Omental fat pad (tissue), 4 donors: ENCODE results near the gene HMSD. TPM values are rescaled to one million over a fixed set of nuclear protein-coding genes. Genes with fewer than 3 reads are reported as not detected.

ENCODE experiments used
- ATAC-seq: fragments of 150-250 bp; one replicate; pipeline ENCODE4 v1.9.1; 2016; ENCODE audit warnings: mild to moderate bottlenecking, moderate library complexity; ENCODE audit not compliant: low FRiP score
- DNase-seq: peaks from one replicate; pipeline ENCODE4 v3.0.0-alpha.2; 2019; ENCODE audit warnings: low spot score
- CTCF ChIP-seq, 3 donors: fragments of 450-650 bp; IDR thresholded peaks; one replicate each; pipeline ENCODE4 v1.5.1; 2016 to 2017; ENCODE audit warnings: antibody characterized with exemption in 3 of 3, mild to moderate bottlenecking in 3 of 3, moderate library complexity in 2 of 3
- total RNA-seq, 4 donors: library from RNA; depleted of rRNA; stranded (reverse); fragments of >200 nt; gene quantifications; one replicate each; pipeline ENCODE4 v1.1.0, GENCODE V29; 2016

The HMSD gene
- total RNA-seq, 4 donors from 2014 or later, result 0.38 to 1.6 (median 0.72) TPM; not detected in 1

GRCh38 chr18:64009305-64009704 lies 60.2 kb downstream of the HMSD start:
- TF ChIP-seq CTCF (IDR thresholded peaks at IDR 0.05), result no peak
- ATAC-seq (no peak), DNase-seq (no peak)

Other genes with a start within 250 kb of the HMSD start
- gene SERPINB11, start 246.3 kb upstream of the HMSD start, total RNA-seq, result not detected
- gene SERPINB7, start 173.9 kb upstream of the HMSD start, total RNA-seq, result 1 to 10 TPM in 2 of 4 donors, under 1 TPM in 1, not detected in 1; 0.36 to 2.0 (median 1.1) TPM
- gene SERPINB2, start 61.6 kb upstream of the HMSD start, total RNA-seq, result 100 to 1,000 TPM in 2 of 4 donors, under 1 TPM in 1, not detected in 1; 0.50 to 210 (median 122) TPM
- 1 to 10 TPM in 1 of 4 donors, under 1 TPM in 2, not detected in 1; 0.31 to 1.7 (median 0.72) TPM for gene SERPINB10, start 41.3 kb upstream of the HMSD start, total RNA-seq
- 10 to 100 TPM in 3 of 4 donors, 1 to 10 TPM in 1; 9.0 to 32.7 (median 20.2) TPM for gene SERPINB8, start 20.8 kb downstream of the HMSD start, total RNA-seq
- gene LINC00305, start 199.8 kb downstream of the HMSD start, total RNA-seq, result not detected